Esophagus squamous epithelium (tissue), 5 donors: ENCODE results near the gene INSR. TPM values are rescaled to one million over a fixed set of nuclear protein-coding genes. Genes with fewer than 3 reads are reported as not detected.

Experiments
- DNase-seq: peaks from one replicate; lab custom pipeline; 2025; lab: John Stamatoyannopoulos, UW
- H3K27ac ChIP-seq, 4 donors: fragments of 200-600 bp; sonication (generic); one replicate each; pipeline ENCODE4 v1.5.1; 2016 to 2019; ENCODE audit warnings: mild to moderate bottlenecking in 1 of 4
- H3K27me3 ChIP-seq, 4 donors: fragments of 200-600 bp; sonication (generic); 1 replicate in 3 of 4; 2 replicates in 1 of 4; pipeline versions ENCODE4 v1.5.1 to v1.6.0; 2017 to 2021; ENCODE audit warnings: antibody characterized with exemption in 1 of 4
- H3K36me3 ChIP-seq, 3 donors: fragments of 200-600 bp; sonication (generic); one replicate each; pipeline ENCODE4 v1.5.1; 2016 to 2019
- H3K4me1 ChIP-seq, 3 donors: fragments of 200-600 bp; sonication (generic); one replicate each; pipeline ENCODE4 v1.5.1; 2017 to 2019
- H3K4me3 ChIP-seq, 4 donors: fragments of 200-600 bp; sonication (generic); 1 replicate in 3 of 4; 2 replicates in 1 of 4; pipeline ENCODE4 v1.5.1; 2016 to 2019; ENCODE audit warnings: mild to moderate bottlenecking in 2 of 4, moderate library complexity in 1 of 4
- H3K9me3 ChIP-seq, 3 donors: fragments of 200-600 bp; sonication (generic); one replicate each; pipeline ENCODE4 v1.5.1; 2016 to 2019
- POLR2A ChIP-seq, 4 donors: fragments of 450-650 bp; IDR thresholded peaks; one replicate each; pipeline ENCODE4 v1.6.1; 2017; ENCODE audit warnings: antibody characterized with exemption in 4 of 4, mild to moderate bottlenecking in 4 of 4, moderate library complexity in 3 of 4
- WGBS, 2 donors: methylation state at CpG; one replicate each; pipeline ENCODE4 v1.1.5; 2018; 5-methylcytosine and 5-hydroxymethylcytosine counted together
- intact Hi-C: fragments of 100-400 bp; cut with DNase I; formaldehyde crosslinking; loops from one replicate; pipeline ENCODE4 v1.15.0; 2022
- total RNA-seq, 4 donors: library from RNA; depleted of rRNA; stranded (reverse); fragments of >200 nt; gene quantifications; one replicate each; pipeline ENCODE4 v1.1.0, GENCODE V29; 2016
- TF ChIP-seq, protein P1 (sequence below), 6 experiments: fragments of 450-650 bp in 4 of 6; fragments of 200-600 bp in 2 of 6; sonication (generic) in 2 of 6; IDR thresholded peaks; one replicate each; pipeline ENCODE4 v1.5.1; 2016 to 2019; ENCODE audit warnings: antibody characterized with exemption in 6 of 6, mild to moderate bottlenecking in 4 of 6, moderate library complexity in 4 of 6
- donor health status: DM: yes; HTN: yes; CAD: no.

The INSR gene
- total RNA-seq, 4 donors from 2014 or later = 4.9 to 33.4 (median 10.8) TPM

DNA sequence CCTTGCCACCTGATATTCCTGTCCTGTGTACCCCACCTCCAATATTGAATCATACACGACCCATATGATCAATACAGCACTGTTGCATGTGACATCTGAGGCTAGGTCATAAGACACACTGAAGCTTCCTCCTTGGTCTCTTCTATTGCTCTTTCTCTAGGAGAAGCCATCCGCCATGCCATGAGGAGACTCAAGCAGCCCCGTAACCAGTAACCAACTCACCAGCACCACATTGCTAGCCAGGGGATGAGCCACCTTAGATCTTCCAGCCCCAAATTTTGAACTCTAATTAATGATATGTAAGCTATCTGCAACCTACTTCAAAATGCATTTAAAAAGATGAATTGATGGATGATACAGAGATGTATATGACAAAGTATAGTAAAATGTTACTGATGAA, 196.1 kb downstream of the INSR start:
- intact Hi-C loops = no loop called here
- Histone ChIP-seq H3K36me3 (no peaks in the 10 kb centered on the region), H3K4me1 (peaks cover 0 to 21% (median 7%) of the 10 kb centered on the region in 3 donors), H3K27me3 (peaks cover 0 to 9% (median 0%) of the 10 kb centered on the region in 4 donors), H3K4me3 (peak overlapping the region in 1 of 4 donors; percentile 71), H3K9me3 (peaks cover 0 to 33% (median 0%) of the 10 kb centered on the region in 3 donors), H3K27ac (peak overlapping the region in 1 of 4 donors; percentile 96)
- DNase-seq = no peak
- TF ChIP-seq POLR2A (IDR thresholded peaks at IDR 0.05) = no peak
- TF ChIP-seq, protein P1, sequence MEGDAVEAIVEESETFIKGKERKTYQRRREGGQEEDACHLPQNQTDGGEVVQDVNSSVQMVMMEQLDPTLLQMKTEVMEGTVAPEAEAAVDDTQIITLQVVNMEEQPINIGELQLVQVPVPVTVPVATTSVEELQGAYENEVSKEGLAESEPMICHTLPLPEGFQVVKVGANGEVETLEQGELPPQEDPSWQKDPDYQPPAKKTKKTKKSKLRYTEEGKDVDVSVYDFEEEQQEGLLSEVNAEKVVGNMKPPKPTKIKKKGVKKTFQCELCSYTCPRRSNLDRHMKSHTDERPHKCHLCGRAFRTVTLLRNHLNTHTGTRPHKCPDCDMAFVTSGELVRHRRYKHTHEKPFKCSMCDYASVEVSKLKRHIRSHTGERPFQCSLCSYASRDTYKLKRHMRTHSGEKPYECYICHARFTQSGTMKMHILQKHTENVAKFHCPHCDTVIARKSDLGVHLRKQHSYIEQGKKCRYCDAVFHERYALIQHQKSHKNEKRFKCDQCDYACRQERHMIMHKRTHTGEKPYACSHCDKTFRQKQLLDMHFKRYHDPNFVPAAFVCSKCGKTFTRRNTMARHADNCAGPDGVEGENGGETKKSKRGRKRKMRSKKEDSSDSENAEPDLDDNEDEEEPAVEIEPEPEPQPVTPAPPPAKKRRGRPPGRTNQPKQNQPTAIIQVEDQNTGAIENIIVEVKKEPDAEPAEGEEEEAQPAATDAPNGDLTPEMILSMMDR (IDR thresholded peaks at IDR 0.05) = no peak
- 96 to 98% methylated on average over 3 of the region's 3 CpGs for WGBS, 2 donors

DNA sequence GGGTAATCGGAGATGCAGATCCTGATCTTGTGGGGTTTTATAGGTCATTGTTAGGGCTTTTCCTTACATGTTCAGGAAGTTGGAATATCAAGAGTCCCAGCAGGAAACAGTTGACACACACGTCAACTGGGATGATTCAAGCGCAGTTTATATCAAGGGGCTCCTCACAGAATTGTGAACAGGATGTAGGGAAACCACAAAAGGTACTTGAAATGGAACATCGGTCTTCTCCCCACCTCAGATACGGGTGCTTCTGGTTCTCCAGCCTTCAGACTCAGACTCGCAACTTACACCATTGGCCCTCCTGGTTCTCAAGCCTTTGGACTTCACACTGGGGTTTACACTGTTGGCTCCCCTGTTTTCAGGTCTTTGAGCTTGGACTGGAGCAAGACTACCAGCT, 205.2 kb downstream of the INSR start:
- no peak for DNase-seq
- Histone ChIP-seq H3K27me3 (no peaks in the 10 kb centered on the region), H3K4me1 (no peaks in the 10 kb centered on the region), H3K36me3 (peaks cover 2 to 30% (median 10%) of the 10 kb centered on the region in 3 donors), H3K4me3 (no peak overlapping the region), H3K9me3 (peaks cover 0 to 96% (median 43%) of the 10 kb centered on the region in 3 donors), H3K27ac (no peak overlapping the region)
- intact Hi-C loops = no loop called here
- 85 to 93% methylated on average over 6 of the region's 6 CpGs for WGBS, 2 donors
- TF ChIP-seq, protein P1 (IDR thresholded peaks at IDR 0.05) = no peak
- TF ChIP-seq POLR2A (IDR thresholded peaks at IDR 0.05) = no peak

DNA sequence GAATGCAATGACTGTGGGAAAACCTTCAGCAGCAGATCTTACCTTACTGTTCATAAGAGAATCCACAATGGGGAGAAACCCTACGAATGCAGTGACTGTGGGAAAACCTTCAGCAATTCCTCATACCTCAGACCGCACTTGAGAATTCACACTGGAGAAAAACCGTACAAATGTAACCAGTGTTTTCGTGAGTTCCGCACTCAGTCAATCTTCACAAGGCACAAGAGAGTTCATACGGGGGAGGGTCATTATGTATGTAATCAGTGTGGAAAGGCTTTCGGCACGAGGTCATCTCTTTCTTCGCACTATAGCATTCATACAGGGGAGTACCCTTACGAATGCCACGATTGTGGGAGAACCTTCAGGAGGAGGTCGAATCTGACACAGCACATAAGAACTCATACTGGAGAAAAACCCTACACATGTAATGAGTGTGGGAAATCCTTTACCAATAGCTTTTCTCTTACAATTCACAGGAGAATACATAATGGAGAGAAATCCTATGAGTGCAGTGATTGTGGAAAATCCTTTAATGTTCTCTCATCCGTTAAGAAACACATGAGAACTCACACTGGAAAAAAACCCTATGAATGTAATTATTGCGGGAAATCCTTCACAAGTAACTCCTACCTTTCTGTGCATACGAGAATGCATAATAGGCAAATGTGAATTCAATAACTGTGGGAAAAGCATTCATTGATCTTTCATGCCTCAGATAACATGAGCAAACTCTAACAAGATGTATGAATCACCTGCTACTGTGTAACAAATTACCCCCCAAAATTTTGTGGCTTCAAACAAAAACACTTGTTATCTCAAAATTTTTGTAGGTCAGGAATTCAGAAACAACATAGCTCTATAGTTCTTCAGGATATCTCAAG, 210.9 kb downstream of the INSR start:
- DNase-seq = no peak
- Histone ChIP-seq H3K9me3 (peaks cover 18 to 100% (median 95%) of the 10 kb centered on the region in 3 donors), H3K36me3 (peaks cover 58 to 78% (median 60%) of the 10 kb centered on the region in 3 donors), H3K27ac (no peak overlapping the region), H3K27me3 (no peaks in the 10 kb centered on the region), H3K4me1 (no peaks in the 10 kb centered on the region), H3K4me3 (peak overlapping the region in 1 of 4 donors; percentile 34)
- no peak for TF ChIP-seq POLR2A (IDR thresholded peaks at IDR 0.05)
- 96 to 98% methylated on average over 15 of the region's 15 CpGs for WGBS, 2 donors
- intact Hi-C loops = no loop called here

DNA sequence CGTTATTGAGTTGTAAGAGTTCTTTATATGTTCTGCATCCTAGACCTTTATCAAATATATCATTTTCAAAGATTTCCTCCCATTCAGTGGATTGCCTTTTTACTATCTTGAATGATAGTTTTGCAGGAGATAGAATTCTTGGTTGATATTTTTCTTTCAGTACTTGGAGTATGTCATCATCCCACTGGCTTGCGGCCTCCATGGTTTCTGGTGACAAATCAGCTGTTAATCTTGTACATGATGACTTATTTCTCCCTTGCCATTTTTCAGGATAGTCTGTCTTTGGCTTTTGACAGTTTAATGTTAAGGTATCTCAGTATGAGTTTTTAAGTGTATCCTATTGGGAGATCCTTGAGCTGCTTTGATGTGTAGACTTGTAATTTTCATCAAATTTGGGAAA, 216.2 kb downstream of the INSR start:
- Histone ChIP-seq H3K4me1 (no peaks in the 10 kb centered on the region), H3K4me3 (no peak overlapping the region), H3K27me3 (no peaks in the 10 kb centered on the region), H3K27ac (no peak overlapping the region), H3K9me3 (peaks cover 15 to 84% (median 70%) of the 10 kb centered on the region in 3 donors), H3K36me3 (peaks cover 76 to 100% (median 96%) of the 10 kb centered on the region in 3 donors)
- TF ChIP-seq, protein P1 (IDR thresholded peaks at IDR 0.05) = no peak
- TF ChIP-seq POLR2A (IDR thresholded peaks at IDR 0.05) = no peak
- intact Hi-C loops = no loop called here
- 95 to 100% methylated on average over 2 of the region's 2 CpGs for WGBS, 2 donors
- DNase-seq = no peak

DNA sequence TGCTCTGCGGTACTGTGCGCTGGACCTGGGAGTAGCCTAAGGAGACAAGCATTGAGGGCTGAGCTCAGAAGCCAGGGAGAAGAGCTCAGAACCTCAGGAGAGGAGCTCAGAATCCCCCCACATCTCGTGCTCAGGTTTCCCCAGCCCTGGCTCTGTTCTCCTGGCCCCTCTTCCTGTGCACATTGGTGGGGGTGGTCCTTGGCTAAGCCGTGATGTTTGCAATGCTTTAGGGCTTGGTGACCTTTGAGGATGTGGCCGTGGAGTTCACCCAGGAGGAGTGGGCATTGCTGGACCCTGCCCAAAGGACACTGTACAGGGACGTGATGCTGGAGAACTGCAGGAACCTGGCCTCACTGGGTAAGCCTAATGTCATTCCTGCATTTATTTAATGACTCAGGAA, 218.1 kb downstream of the INSR start:
- intact Hi-C loops = no loop called here
- WGBS, 2 donors = 97 to 100% methylated on average over 5 of the region's 6 CpGs
- peaks cover 60 to 100% (median 86%) of the 10 kb centered on the region in 3 donors for H3K36me3 ChIP-seq

More for the DNA sequence above, 218.1 kb downstream of the INSR start:
- Histone ChIP-seq H3K4me3 (no peak overlapping the region), H3K27ac (no peak overlapping the region), H3K27me3 (no peaks in the 10 kb centered on the region), H3K4me1 (peaks cover 0 to under 1% (median 0%) of the 10 kb centered on the region in 3 donors), H3K9me3 (peaks cover under 1 to 66% (median 52%) of the 10 kb centered on the region in 3 donors)
- no peak for DNase-seq
- TF ChIP-seq, protein P1 (IDR thresholded peaks at IDR 0.05) = no peak
- no peak for TF ChIP-seq POLR2A (IDR thresholded peaks at IDR 0.05)
